Measurements from ENCODE around the gene PHLDB3. TPM values are rescaled to one million over a fixed set of nuclear protein-coding genes. Genes with fewer than 3 reads are reported as not detected.

The PHLDB3 gene
- total and polyA plus RNA-seq, 12 donors: 4.0 to 10.0 (median 5.7) TPM

DNA sequence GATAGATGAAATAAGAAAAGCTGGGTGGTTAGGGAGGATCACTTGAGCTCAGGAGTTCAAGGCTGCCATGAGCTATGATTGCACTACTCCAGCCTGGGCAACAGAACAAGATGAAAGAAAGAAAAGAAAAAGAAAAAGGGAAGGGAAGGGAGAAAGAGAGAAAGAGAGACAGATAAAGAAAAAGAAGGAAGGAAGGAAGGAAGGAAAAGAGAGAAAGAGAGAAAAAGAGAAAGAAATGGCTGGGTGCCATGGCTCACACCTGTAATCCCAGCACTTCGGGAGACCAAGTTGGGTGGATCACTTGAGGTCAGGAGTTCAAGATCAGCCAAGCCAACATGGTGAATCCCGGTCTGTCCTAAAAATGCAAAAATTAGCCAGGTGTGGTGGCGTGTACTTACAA is 68.8 kb downstream of the PHLDB3 start:
- 87 to 90% methylated on average over 3 of the region's 3 CpGs for WGBS, 2 donors
- peaks cover 0 to 26% (median 10%) of the 10 kb centered on the region in 9 donors for H3K4me1 ChIP-seq

DNA sequence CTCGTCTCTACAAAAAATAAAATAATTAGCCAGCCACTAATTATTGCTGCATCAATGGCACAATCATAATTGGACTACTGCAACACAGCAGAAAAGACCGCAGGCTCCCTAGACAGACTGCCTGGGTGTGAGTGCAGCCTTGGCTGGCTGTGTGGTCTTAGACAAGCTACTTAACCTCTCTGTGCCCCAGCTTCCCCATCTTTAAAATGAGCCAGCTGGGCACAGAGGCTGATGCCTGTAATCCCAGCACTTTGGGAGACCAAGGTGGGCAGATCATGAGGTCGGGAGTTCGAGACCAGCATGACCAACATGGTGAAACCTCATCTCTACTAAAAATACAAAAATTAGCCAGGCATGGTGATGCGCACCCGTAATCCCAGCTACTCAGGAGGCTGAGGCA is 70.9 kb downstream of the PHLDB3 start:
- no peak for ATAC-seq
- Histone ChIP-seq H3K36me3 (no peaks in the 10 kb centered on the region), H3K4me3 (no peak overlapping the region), H3K27me3 (peaks cover 0 to 4% (median 0%) of the 10 kb centered on the region in 7 donors), H3K4me1 (peaks cover 0 to 26% (median 6%) of the 10 kb centered on the region in 9 donors), H3K27ac (no peak overlapping the region), H3K9me3 (no peaks in the 10 kb centered on the region)
- TF ChIP-seq, protein P1, sequence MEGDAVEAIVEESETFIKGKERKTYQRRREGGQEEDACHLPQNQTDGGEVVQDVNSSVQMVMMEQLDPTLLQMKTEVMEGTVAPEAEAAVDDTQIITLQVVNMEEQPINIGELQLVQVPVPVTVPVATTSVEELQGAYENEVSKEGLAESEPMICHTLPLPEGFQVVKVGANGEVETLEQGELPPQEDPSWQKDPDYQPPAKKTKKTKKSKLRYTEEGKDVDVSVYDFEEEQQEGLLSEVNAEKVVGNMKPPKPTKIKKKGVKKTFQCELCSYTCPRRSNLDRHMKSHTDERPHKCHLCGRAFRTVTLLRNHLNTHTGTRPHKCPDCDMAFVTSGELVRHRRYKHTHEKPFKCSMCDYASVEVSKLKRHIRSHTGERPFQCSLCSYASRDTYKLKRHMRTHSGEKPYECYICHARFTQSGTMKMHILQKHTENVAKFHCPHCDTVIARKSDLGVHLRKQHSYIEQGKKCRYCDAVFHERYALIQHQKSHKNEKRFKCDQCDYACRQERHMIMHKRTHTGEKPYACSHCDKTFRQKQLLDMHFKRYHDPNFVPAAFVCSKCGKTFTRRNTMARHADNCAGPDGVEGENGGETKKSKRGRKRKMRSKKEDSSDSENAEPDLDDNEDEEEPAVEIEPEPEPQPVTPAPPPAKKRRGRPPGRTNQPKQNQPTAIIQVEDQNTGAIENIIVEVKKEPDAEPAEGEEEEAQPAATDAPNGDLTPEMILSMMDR (IDR thresholded peaks at IDR 0.05): no peak
- DNase-seq: no peak
- intact Hi-C loops (cut with DNase I): no loop called here
- 95 to 96% methylated on average over 6 of the region's 6 CpGs for WGBS, 2 donors

More for the DNA sequence above, 68.8 kb downstream of the PHLDB3 start:
- H3K27me3 ChIP-seq: peaks cover 0 to 4% (median 0%) of the 10 kb centered on the region in 7 donors
- H3K36me3 ChIP-seq: no peaks in the 10 kb centered on the region
- peaks cover 0 to 3% (median 0%) of the 10 kb centered on the region in 11 donors for H3K9me3 ChIP-seq
- DNase-seq (no peak), ATAC-seq (no peak)
- TF ChIP-seq, protein P1 (IDR thresholded peaks at IDR 0.05): no peak
- intact Hi-C loops (cut with DNase I): no loop called here
- H3K27ac ChIP-seq: no peak overlapping the region
- no peak overlapping the region for H3K4me3 ChIP-seq

DNA sequence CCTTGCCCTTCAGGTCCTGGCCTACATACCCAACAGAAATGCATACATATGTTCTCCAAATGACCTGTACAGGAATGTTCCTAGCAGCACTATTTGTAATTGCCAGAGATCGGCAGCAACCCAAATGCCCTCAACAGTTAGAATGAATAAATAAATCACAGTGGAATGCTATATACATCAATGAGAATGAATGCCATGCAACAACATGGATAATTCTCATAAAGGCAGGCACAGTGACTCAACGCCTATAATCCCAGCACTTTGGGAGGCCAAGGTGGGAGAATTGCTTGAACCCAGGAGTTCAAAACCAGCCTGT is 71.2 kb downstream of the PHLDB3 start:
- Histone ChIP-seq H3K27ac (no peak overlapping the region), H3K36me3 (no peaks in the 10 kb centered on the region), H3K9me3 (no peaks in the 10 kb centered on the region), H3K4me3 (no peak overlapping the region), H3K4me1 (peaks cover 0 to 22% (median 2%) of the 10 kb centered on the region in 9 donors), H3K27me3 (peaks cover 0 to 4% (median 0%) of the 10 kb centered on the region in 7 donors)
- intact Hi-C loops (cut with DNase I): no loop called here
- DNase-seq (no peak), ATAC-seq (no peak)
- WGBS, 2 donors: 93 to 100% methylated on average over 2 of the region's 2 CpGs
- TF ChIP-seq, protein P1 (IDR thresholded peaks at IDR 0.05): no peak

DNA sequence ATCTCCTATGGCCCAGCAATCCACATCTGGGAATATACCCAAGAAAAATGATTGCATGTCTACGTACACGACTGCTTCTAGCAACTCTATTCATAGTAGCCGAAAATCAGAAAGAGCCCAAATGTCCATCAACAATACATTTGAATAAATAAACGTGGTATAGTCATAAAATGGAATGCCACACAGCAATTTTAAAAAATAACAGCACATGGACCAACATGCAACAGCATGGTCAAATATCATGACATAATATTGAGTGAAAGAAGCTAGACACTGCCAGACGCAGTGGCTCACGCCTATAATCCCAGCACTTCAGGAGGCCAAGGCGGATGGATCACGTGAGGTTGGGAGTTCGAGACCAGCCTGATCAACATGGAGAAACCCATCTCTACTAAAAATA is 73.6 kb downstream of the PHLDB3 start:
- peaks cover 0 to 17% (median 0%) of the 10 kb centered on the region in 9 donors for H3K4me1 ChIP-seq
- H3K4me3 ChIP-seq: no peak overlapping the region
- WGBS, 2 donors: 89% methylated on average over 9 of the region's 9 CpGs
- intact Hi-C loops (cut with DNase I): no loop called here
- ATAC-seq (no peak), DNase-seq (no peak)
- H3K36me3 ChIP-seq: no peaks in the 10 kb centered on the region
- peaks cover 0 to 4% (median 0%) of the 10 kb centered on the region in 7 donors for H3K27me3 ChIP-seq
- TF ChIP-seq, protein P1 (IDR thresholded peaks at IDR 0.05): no peak
- no peak overlapping the region for H3K27ac ChIP-seq
- H3K9me3 ChIP-seq: no peaks in the 10 kb centered on the region
